GM19099 (cell line): Measurements from ENCODE around the gene KCNAB1.

ENCODE experiments used
- POLR2A ChIP-seq: IDR thresholded peaks from 3 replicates; pipeline ENCODE4 v1.6.1; 2011; ENCODE audit warnings: low read depth; ENCODE audit not compliant: insufficient read length; ENCODE audit errors: extremely low read depth

The KCNAB1 gene

DNA sequence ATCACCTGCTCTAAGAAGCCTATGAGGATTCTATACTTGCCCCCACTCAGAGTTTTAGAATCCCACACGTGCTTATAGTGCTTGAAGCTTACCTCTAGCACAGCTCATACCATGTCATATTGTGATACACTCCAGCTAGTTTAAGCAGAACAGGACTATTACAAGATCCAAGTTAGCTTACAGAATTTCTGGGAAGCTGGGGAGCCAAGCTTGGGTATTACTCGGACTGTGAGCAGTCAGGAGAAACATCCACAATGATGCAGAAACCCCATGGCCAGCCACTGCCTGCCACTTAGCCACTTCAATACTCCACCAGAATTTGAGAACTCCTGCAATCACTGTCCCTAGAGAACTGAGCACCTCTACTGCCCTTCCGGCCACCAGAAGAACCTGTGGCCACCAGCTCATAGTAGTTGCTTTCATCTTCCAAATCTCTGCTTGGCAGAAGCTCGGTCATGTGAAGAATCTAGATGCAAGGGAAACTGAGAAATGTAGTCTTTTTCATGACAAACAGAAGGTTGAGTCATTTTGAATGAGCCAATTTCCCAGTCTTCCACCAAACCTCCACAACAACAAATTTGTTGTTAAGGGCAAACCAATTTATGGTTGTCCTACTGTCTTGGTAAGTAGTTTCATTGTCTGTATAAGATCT lies 462.3 kb downstream of the KCNAB1 start:
- TF ChIP-seq POLR2A, result no peak

DNA sequence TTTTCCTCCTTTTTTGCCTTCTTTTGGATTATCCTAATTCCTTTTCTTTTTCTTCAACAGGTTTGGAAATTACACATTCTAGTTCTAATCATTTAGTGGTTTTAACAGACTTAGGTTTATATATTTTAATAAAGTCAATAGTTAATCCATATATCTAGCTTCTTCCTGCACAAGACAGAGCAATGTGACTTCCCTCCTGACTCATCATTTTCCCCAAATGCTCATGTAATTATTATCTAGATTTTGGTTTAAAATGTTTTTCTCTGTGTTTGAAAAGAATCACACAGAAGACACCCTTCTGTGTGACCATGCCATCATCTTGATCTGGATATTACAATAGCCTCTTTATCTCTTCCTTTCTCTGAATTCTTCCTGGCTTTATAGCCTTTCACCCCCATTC lies 463.1 kb downstream of the KCNAB1 start:
- TF ChIP-seq POLR2A, result no peak

DNA sequence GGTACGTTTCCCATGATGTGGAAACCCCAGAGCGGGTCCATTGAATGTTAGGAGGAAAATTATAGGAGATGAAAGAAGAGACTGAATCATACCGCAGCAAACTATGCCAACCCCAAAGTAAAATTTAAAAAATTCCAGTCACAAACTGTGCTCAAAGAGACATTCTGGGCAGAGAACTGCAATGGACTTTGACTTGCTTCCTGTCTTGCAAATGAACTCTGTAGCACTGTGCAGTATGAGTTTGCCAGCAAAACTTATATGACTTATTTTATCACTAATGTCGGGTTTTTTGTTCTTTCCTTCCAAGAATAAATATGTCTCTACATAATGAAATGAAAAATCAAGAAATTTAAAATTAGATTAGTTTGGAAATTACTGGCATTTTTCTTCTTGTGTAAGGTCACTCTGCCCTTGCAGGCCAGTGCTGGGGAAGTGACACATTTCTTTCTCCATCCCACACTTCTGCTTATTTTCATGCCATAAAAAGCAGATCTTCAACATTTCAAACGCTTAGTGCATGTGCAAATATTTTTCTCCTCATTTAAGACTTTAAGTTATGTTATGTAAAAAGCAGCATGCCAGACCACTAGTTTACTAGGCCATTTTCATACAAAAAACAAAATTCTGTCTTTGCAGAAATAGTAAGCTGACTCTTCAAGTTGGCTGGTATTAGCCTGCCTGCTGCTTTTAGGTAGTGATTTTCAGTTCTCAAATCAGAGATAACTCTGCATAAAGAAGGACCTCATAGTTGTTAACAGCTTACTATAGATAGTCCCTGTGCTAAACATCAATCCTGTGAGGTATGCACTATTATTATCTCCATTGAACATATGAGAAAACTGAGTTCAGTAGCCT lies 466.8 kb downstream of the KCNAB1 start:
- no peak for TF ChIP-seq POLR2A

DNA sequence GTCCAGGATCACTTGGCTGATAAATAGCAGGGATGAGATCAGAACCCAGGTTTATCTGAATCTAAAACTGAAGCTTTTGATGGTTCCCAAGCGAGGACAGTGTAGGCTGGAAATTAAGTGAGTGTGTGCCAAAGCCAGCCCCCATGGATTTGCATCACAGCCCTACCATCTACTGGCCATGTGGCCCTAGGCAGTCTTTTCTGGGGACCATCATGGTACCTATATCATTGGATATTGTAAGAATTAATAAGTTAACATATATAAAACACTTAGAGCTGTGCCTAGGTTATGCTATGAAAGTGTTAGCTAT lies 467.3 kb downstream of the KCNAB1 start:
- TF ChIP-seq POLR2A, result no peak
